PC-3 (cell line): ENCODE data around the gene SVOP. TPM values are rescaled to one million over a fixed set of nuclear protein-coding genes. Genes with fewer than 3 reads are reported as not detected.
A peak's percentile ranks its signal among the peaks of the same experiment; 100 is the strongest.

ENCODE experiments used
- ATAC-seq: fragments of 200-7000 bp; cut with Tn5 transposase; 2 replicates; pipeline ENCODE4 v1.9.1; 2020; ENCODE audit warnings: mild to moderate bottlenecking, moderate library complexity
- BruUV-seq: library from RNA; stranded (reverse); fragments of 400-500 nt; replicated peaks from 2 replicates; lab custom pipeline; 2021; lab: Mats Ljungman, UMichigan
- CTCF ChIA-PET: fragments of 300-600 bp; sonication (Branson Sonifier 250); formaldehyde crosslinking; loops from one replicate; lab custom pipeline; 2022; ENCODE audit warnings: antibody characterized with exemption; lab: Charles Lee
- POLR2A ChIA-PET: fragments of 300-600 bp; sonication (Branson Sonifier 250); formaldehyde crosslinking; loops from one replicate; lab custom pipeline; 2022; ENCODE audit warnings: antibody characterized with exemption; ENCODE audit not compliant: unreplicated experiment; lab: Charles Lee
- DNase-seq: peaks from one replicate; pipeline ENCODE4 v3.0.0-alpha.2; 2015
- H2AFZ ChIP-seq: fragments of 300-600 bp; sonication (generic); 2 replicates; pipeline ENCODE4 v1.6.0; 2016; ENCODE audit warnings: antibody characterized with exemption, low read length
- H3F3A ChIP-seq: fragments of 300-600 bp; sonication (generic); one replicate; pipeline ENCODE4 v1.6.0; 2017; ENCODE audit warnings: antibody characterized with exemption, low read length, control low read depth, mild to moderate bottlenecking; ENCODE audit not compliant: unreplicated experiment
- H3K27ac ChIP-seq: fragments of 300-600 bp; sonication (generic); 2 replicates; pipeline ENCODE4 v1.5.1; 2016; ENCODE audit warnings: mild to moderate bottlenecking, low read length
- H3K27me3 ChIP-seq: fragments of 300-600 bp; sonication (generic); 2 replicates; pipeline ENCODE4 v1.6.1; 2016; ENCODE audit warnings: low read length, mixed read lengths
- H3K36me3 ChIP-seq: fragments of 300-600 bp; sonication (generic); 2 replicates; pipeline ENCODE4 v1.6.1; 2016; ENCODE audit warnings: low read depth, mixed run types, low read length, mixed read lengths
- H3K4me1 ChIP-seq: fragments of 300-600 bp; sonication (generic); 2 replicates; pipeline ENCODE4 v1.5.1; 2016; ENCODE audit warnings: low read length; ENCODE audit not compliant: insufficient read depth
- H3K4me2 ChIP-seq: fragments of 300-600 bp; sonication (generic); 2 replicates; pipeline ENCODE4 v1.6.0; 2016; ENCODE audit warnings: low read length
- H3K4me3 ChIP-seq: fragments of 300-600 bp; sonication (generic); 2 replicates; pipeline ENCODE4 v1.5.1; 2016; ENCODE audit warnings: mild to moderate bottlenecking, low read length, mixed read lengths
- H3K79me2 ChIP-seq: fragments of 300-600 bp; sonication (generic); 2 replicates; pipeline ENCODE4 v1.6.1; 2017; ENCODE audit warnings: low read length, mixed read lengths
- H3K9ac ChIP-seq: fragments of 300-600 bp; sonication (generic); 2 replicates; pipeline ENCODE4 v1.6.0; 2016; ENCODE audit warnings: mild to moderate bottlenecking, low read length
- H3K9me2 ChIP-seq: fragments of 300-600 bp; sonication (generic); replicated peaks from 2 replicates; pipeline ENCODE4 v1.6.1; 2016; ENCODE audit warnings: mixed run types, low read length, mixed read lengths
- H3K9me3 ChIP-seq: fragments of 300-600 bp; sonication (generic); 2 replicates; pipeline ENCODE4 v1.6.1; 2016; ENCODE audit warnings: low read length, mixed read lengths
- H4K20me1 ChIP-seq: fragments of 300-600 bp; sonication (generic); 2 replicates; pipeline ENCODE4 v1.6.1; 2016; ENCODE audit warnings: low read length, mixed read lengths
- CTCF ChIP-seq: fragments of 300-600 bp; sonication (generic); conservative IDR thresholded peaks from 2 replicates; pipeline ENCODE4 v1.5.1; 2017; ENCODE audit warnings: antibody characterized with exemption, low read depth, mild to moderate bottlenecking, low read length
- EZH2 ChIP-seq: fragments of 300-600 bp; sonication (generic); IDR thresholded peaks from one replicate; pipeline ENCODE4 v1.6.1; 2017; ENCODE audit warnings: antibody characterized with exemption, mild to moderate bottlenecking, low read length; ENCODE audit not compliant: unreplicated experiment
- EZH2phosphoT487 ChIP-seq: fragments of 300-600 bp; sonication (generic); IDR thresholded peaks from 2 replicates; pipeline ENCODE4 v1.6.1; 2018; ENCODE audit warnings: mild to moderate bottlenecking, antibody characterized with exemption, low read length, borderline replicate concordance
- intact Hi-C: fragments of 100-400 bp; cut with micrococcal nuclease; formaldehyde crosslinking; loops from 2 replicates; pipeline ENCODE4 v1.9.0; 2023
- total RNA-seq: library from RNA; depleted of rRNA; stranded (reverse); fragments of >200 nt; gene quantifications from 2 replicates; pipeline ENCODE4 v1.2.3, GENCODE V29; 2014

Gene SVOP
- total RNA-seq, 1 experiment from 2014 or later = not detected

GRCh38 chr12:108967869-108968540 is 52.9 kb downstream of the SVOP start:
- no peaks in the 10 kb centered on the region for H3K9me3 ChIP-seq
- ATAC-seq (peak; percentile 53), DNase-seq (peak; percentile 58)
- TF ChIP-seq CTCF = peak; percentile 87
- no peak for TF ChIP-seq EZH2phosphoT487
- no peak overlapping the region for H3K27ac ChIP-seq
- 0 out of 2 replicates have a peak, but pooled peaks cover 4% of the 10 kb centered on the region for H3K27me3 ChIP-seq
- no peaks in the 10 kb centered on the region for H3K4me1 ChIP-seq
- H2AFZ ChIP-seq = no peak overlapping the region
- H3K9me2 ChIP-seq = no peaks in the 10 kb centered on the region
- H3K4me3 ChIP-seq = no peak overlapping the region
- ChIA-PET POLR2A (no interaction called here), CTCF (no interaction called here)
- H4K20me1 ChIP-seq = no peaks in the 10 kb centered on the region
- intact Hi-C loops = no loop called here
- no peaks in the 10 kb centered on the region for H3K79me2 ChIP-seq
- H3F3A ChIP-seq = no peaks in the 10 kb centered on the region
- H3K36me3 ChIP-seq = no peaks in the 10 kb centered on the region
- BruUV-seq = no TSS peak
- H3K9ac ChIP-seq = no peak overlapping the region
- H3K4me2 ChIP-seq = no peak overlapping the region

- Histone ChIP-seq H3K4me1 (no peaks in the 10 kb centered on the region), H3K36me3 (no peaks in the 10 kb centered on the region), H3K4me3 (no peak overlapping the region), H3F3A (no peaks in the 10 kb centered on the region), H3K9me2 (no peaks in the 10 kb centered on the region), H3K27me3 (peaks cover 16% of the 10 kb centered on the region), H3K9me3 (no peaks in the 10 kb centered on the region), H3K4me2 (no peak overlapping the region), H3K9ac (no peak overlapping the region), H2AFZ (no peak overlapping the region), H3K79me2 (no peaks in the 10 kb centered on the region), H3K27ac (no peak overlapping the region), H4K20me1 (no peaks in the 10 kb centered on the region)
- intact Hi-C loops = no loop called here
- CTCF ChIA-PET = no interaction called here
- TF ChIP-seq EZH2 (no peak), EZH2phosphoT487 (no peak), CTCF (no peak)
- ATAC-seq (no peak), DNase-seq (no peak)
- BruUV-seq = no TSS peak
- POLR2A ChIA-PET = interaction anchor here (0.6 kb wide), 1 partner anchor 111 kb away, joined by 3 read pairs; no protein-coding TSS in a partner anchor
These were observed 54.3 kb downstream of the SVOP start for GRCh38 chr12:108966378-108967151.

GRCh38 chr12:108965886-108966285 is 55.0 kb downstream of the SVOP start:
- peaks cover 22% of the 10 kb centered on the region for H3K27me3 ChIP-seq
- H3K9me2 ChIP-seq = no peaks in the 10 kb centered on the region
- H4K20me1 ChIP-seq = no peaks in the 10 kb centered on the region
- TF ChIP-seq CTCF = no peak
- TF ChIP-seq EZH2phosphoT487 = no peak
- TF ChIP-seq EZH2 = no peak
- intact Hi-C loops = no loop called here
- no TSS peak for BruUV-seq
- no peak for ATAC-seq
- no peaks in the 10 kb centered on the region for H3K4me1 ChIP-seq
- ChIA-PET POLR2A (no interaction called here), CTCF (no interaction called here)
- H3K36me3 ChIP-seq = no peaks in the 10 kb centered on the region
- DNase-seq = no peak
- no peak overlapping the region for H3K4me2 ChIP-seq
- H3F3A ChIP-seq = no peaks in the 10 kb centered on the region
- no peak overlapping the region for H2AFZ ChIP-seq
- H3K79me2 ChIP-seq = no peaks in the 10 kb centered on the region
- no peak overlapping the region for H3K4me3 ChIP-seq
- H3K27ac ChIP-seq = no peak overlapping the region
- H3K9me3 ChIP-seq = no peaks in the 10 kb centered on the region
- no peak overlapping the region for H3K9ac ChIP-seq
